MM.1S (cell line): ENCODE results near the gene PLA2G4F.

Experiments used
- CTCF ChIP-seq: fragments of 300-600 bp; sonication (generic); IDR thresholded peaks from 2 replicates; pipeline ENCODE4 v1.5.1; 2016; ENCODE audit warnings: antibody characterized with exemption, low read length, mixed read lengths
- EZH2 ChIP-seq: fragments of 300-600 bp; sonication (generic); optimal IDR thresholded peaks from 2 replicates; pipeline ENCODE3; 2017; ENCODE audit warnings: low read depth, mild to moderate bottlenecking, antibody characterized with exemption, low read length, mixed read lengths
- EZH2phosphoT487 ChIP-seq: fragments of 300-600 bp; sonication (generic); IDR thresholded peaks from 2 replicates; pipeline ENCODE4 v1.6.1; 2018; ENCODE audit warnings: antibody characterized with exemption, low read length

- TF ChIP-seq CTCF (no peak), EZH2 (no peak), EZH2phosphoT487 (no peak)
Measured at GRCh38 chr15:42106288-42106687, 50.1 kb downstream of the PLA2G4F start.
